HepG2 (cell line): ENCODE results near the gene TTC32. TPM values are rescaled to one million over a fixed set of nuclear protein-coding genes. Genes with fewer than 3 reads are reported as not detected.

Experiments used
- AFF4 ChIP-seq: sonication (generic); formaldehyde crosslinking; IDR thresholded peaks from 2 replicates; pipeline ENCODE4 v1.4.0; 2020; ENCODE audit warnings: missing genetic modification reagents
- ARID2 ChIP-seq: sonication (generic); formaldehyde crosslinking; IDR thresholded peaks from 2 replicates; pipeline ENCODE4 v1.8.1; 2022; ENCODE audit warnings: mild to moderate bottlenecking, missing genetic modification reagents, borderline replicate concordance
- ATF7-NPFF ChIP-seq: sonication (generic); formaldehyde crosslinking; IDR thresholded peaks from 2 replicates; pipeline ENCODE4 v1.8.1; 2023; ENCODE audit warnings: mild to moderate bottlenecking, low read depth, missing genetic modification reagents, moderate library complexity
- DNMT3B ChIP-seq: conservative IDR thresholded peaks from 2 replicates; pipeline ENCODE4 v1.6.1; 2016; ENCODE audit warnings: missing biosample characterization, control low read depth
- HOMEZ ChIP-seq: IDR thresholded peaks from 2 replicates; pipeline ENCODE4 v1.6.1; 2016; ENCODE audit warnings: low read depth
- IRX3 ChIP-seq: sonication (generic); formaldehyde crosslinking; IDR thresholded peaks from 2 replicates; pipeline ENCODE4 v1.8.1; 2023; ENCODE audit warnings: mild to moderate bottlenecking, low read depth, missing genetic modification reagents, borderline replicate concordance
- JUND ChIP-seq: sonication (generic); formaldehyde crosslinking; IDR thresholded peaks from 2 replicates; pipeline ENCODE4 v1.8.0; 2022; ENCODE audit warnings: mild to moderate bottlenecking, missing genetic modification reagents
- MAF1 ChIP-seq: sonication (generic); formaldehyde crosslinking; IDR thresholded peaks from 2 replicates; pipeline ENCODE4 v1.5.0; 2020; ENCODE audit warnings: missing genetic modification reagents, borderline replicate concordance
- MED1 ChIP-seq: sonication (generic); formaldehyde crosslinking; IDR thresholded peaks from 2 replicates; pipeline ENCODE4 v1.4.0; 2020; ENCODE audit warnings: missing genetic modification reagents
- MIER2 ChIP-seq: IDR thresholded peaks from 2 replicates; pipeline ENCODE4 v1.6.1; 2016; ENCODE audit warnings: missing biosample characterization, missing genetic modification reagents
- NFE2 ChIP-seq: sonication (generic); formaldehyde crosslinking; IDR thresholded peaks from 2 replicates; pipeline ENCODE4 v1.4.0; 2020; ENCODE audit warnings: missing genetic modification reagents
- NFE2L1 ChIP-seq: sonication (generic); formaldehyde crosslinking; IDR thresholded peaks from 2 replicates; pipeline ENCODE4 v1.4.0; 2020; ENCODE audit warnings: missing genetic modification reagents, mild to moderate bottlenecking, borderline replicate concordance
- PLRG1 ChIP-seq: fragments of 450-650 bp; conservative IDR thresholded peaks from 2 replicates; pipeline ENCODE4 v1.6.1; 2016
- POLR2G ChIP-seq: fragments of 200-400 bp; formaldehyde crosslinking; IDR thresholded peaks from 2 replicates; pipeline ENCODE4 v1.6.1; 2018; ENCODE audit warnings: mild to moderate bottlenecking, low read depth, low read length, moderate library complexity
- SIX4 ChIP-seq: sonication (generic); formaldehyde crosslinking; IDR thresholded peaks from 2 replicates; pipeline ENCODE4 v1.4.0; 2020; ENCODE audit warnings: missing genetic modification reagents
- ZBTB34 ChIP-seq: sonication (generic); formaldehyde crosslinking; IDR thresholded peaks from 2 replicates; pipeline ENCODE4 v1.8.0; 2022; ENCODE audit warnings: mild to moderate bottlenecking, missing genetic modification reagents
- ZKSCAN5 ChIP-seq: sonication (generic); formaldehyde crosslinking; IDR thresholded peaks from 2 replicates; pipeline ENCODE4 v1.5.1; 2020; ENCODE audit warnings: mild to moderate bottlenecking, missing genetic modification reagents
- ZNF558 ChIP-seq: sonication (generic); formaldehyde crosslinking; IDR thresholded peaks from 2 replicates; pipeline ENCODE4 v1.9.0; 2022; ENCODE audit warnings: mild to moderate bottlenecking, missing genetic modification reagents, borderline replicate concordance
- ZNF567 ChIP-seq: sonication (generic); formaldehyde crosslinking; IDR thresholded peaks from 2 replicates; pipeline ENCODE4 v1.8.1; 2023; ENCODE audit warnings: mild to moderate bottlenecking, missing genetic modification reagents, borderline replicate concordance
- ZNF580 ChIP-seq: IDR thresholded peaks from 2 replicates; pipeline ENCODE4 v1.6.1; 2016; ENCODE audit warnings: low read depth, borderline replicate concordance
- ZNF660 ChIP-seq: sonication (generic); formaldehyde crosslinking; IDR thresholded peaks from 2 replicates; pipeline ENCODE4 v1.5.1; 2020; ENCODE audit warnings: mild to moderate bottlenecking, low read depth, missing genetic modification reagents, borderline replicate concordance
- ZNF816 ChIP-seq: sonication (generic); formaldehyde crosslinking; IDR thresholded peaks from 2 replicates; pipeline ENCODE4 v1.8.0; 2022; ENCODE audit warnings: missing genetic modification reagents, mild to moderate bottlenecking, borderline replicate concordance
- ZSCAN30 ChIP-seq: sonication (generic); formaldehyde crosslinking; IDR thresholded peaks from 2 replicates; pipeline ENCODE4 v1.5.0; 2020; ENCODE audit warnings: mild to moderate bottlenecking, missing genetic modification reagents
- polyA plus RNA-seq, 8 experiments: library from polyadenylated mRNA; depleted of rRNA in 3 of 8; stranded (reverse) in 7 of 8; unstranded in 1 of 8; fragments of >200 nt; fragmentation: Illumina TruSeq in 4 of 8; extraction: Trizol in 4 of 8; gene quantifications; 2 replicates each; pipeline versions ENCODE4 v1.2.1 to v1.2.3, GENCODE V29; 2011 to 2016; ENCODE audit warnings: low read depth in 4 of 8, missing spikeins in 1 of 8, mixed read lengths in 1 of 8; ENCODE audit not compliant: insufficient read depth in 1 of 8
- total RNA-seq, 5 experiments: library from RNA; depleted of rRNA; stranded (reverse); fragments of >200 nt; fragmentation: Illumina TruSeq; extraction: Trizol; gene quantifications; 2 replicates each; pipeline ENCODE4 v1.2.3, GENCODE V29; 2016; ENCODE audit warnings: low read depth in 1 of 5

Gene TTC32
- total and polyA plus RNA-seq, 2 of the 13 experiments (the other 11 are each of a cell fraction or from before 2014, with no cell fraction given): 21.6 to 38.3 TPM

- TF ChIP-seq MAF1 (peak; percentile 96; the same call in 1 of the 2 replicates), HOMEZ (peak; percentile 91), ZKSCAN5 (CRISPR knock-in tag) (0 out of 2 replicates have a peak, but pooled peaks have one; percentile 52), MIER2 (CRISPR knock-in tag) (peak; percentile 85), IRX3 (no peak), NFE2 (CRISPR knock-in tag) (0 out of 2 replicates have a peak, but pooled peaks have one; percentile 37), MED1 (CRISPR knock-in tag) (peak; percentile 47), ZBTB34 (CRISPR knock-in tag) (no peak; the same call in 1 of the 2 replicates), ZNF816 (CRISPR knock-in tag) (no peak; the same call in 1 of the 2 replicates), ZNF558 (CRISPR knock-in tag) (peak; percentile 99), ZSCAN30 (peak; percentile 18; the same call in 1 of the 2 replicates), SIX4 (CRISPR knock-in tag) (peak; percentile 79), ZNF660 (CRISPR knock-in tag) (no peak), AFF4 (CRISPR knock-in tag) (0 out of 2 replicates have a peak, but pooled peaks have one; percentile 26), NFE2L1 (CRISPR knock-in tag) (no peak; the same call in 1 of the 2 replicates), DNMT3B (CRISPR knock-in tag) (peak; percentile 92), ZNF580 (CRISPR knock-in tag) (peak; percentile 97; the same call in 1 of the 2 replicates), ZNF567 (CRISPR knock-in tag) (peak; percentile 90; the same call in 1 of the 2 replicates), POLR2G (peak; percentile 98), JUND (no peak; the same call in 1 of the 2 replicates), ATF7-NPFF (peak; percentile 76), ARID2 (CRISPR knock-in tag) (no peak), PLRG1 (no peak)
These were observed at the start of gene TTC32 (continued) for GRCh38 chr2:19901442-19902215.
